Measurements from ENCODE around the gene FAM163B.
"Not testable (repeated sequence)": the region's sequence is repeated elsewhere in the genome, so short reads cannot be mapped to it uniquely, and the experiment has no call there.

GRCh38 chr9:133563814-133564213 lies 45.4 kb downstream of the FAM163B start:
- not testable (repeated sequence) for TF ChIP-seq POLR2A (IDR thresholded peaks at IDR 0.05; ENCODE audit: low read depth, low read length); CTCF (IDR thresholded peaks at IDR 0.05; ENCODE audit: extremely low read depth in 1 of 2, insufficient read depth in 1 of 2, low read depth in 1 of 2, low read length in 2 of 2)

Data from endothelial cell of umbilical vein (primary cell).